LNCaP clone FGC (cell line): ENCODE results near the gene MAPK8IP1.
"Not testable (repeated sequence)": the region's sequence is repeated elsewhere in the genome, so short reads cannot be mapped to it uniquely, and the experiment has no call there.

ENCODE experiments used
- DNase-seq: peaks from one replicate; pipeline ENCODE4 v3.0.0-alpha.2; 2011; ENCODE audit warnings: low read depth
- H3K4me3 ChIP-seq: 2 replicates; pipeline ENCODE4 v1.5.1; 2011; ENCODE audit warnings: mild to moderate bottlenecking, low read depth, low read length, control low read depth
- TF ChIP-seq, protein P1 (sequence below): IDR thresholded peaks from 2 replicates; pipeline ENCODE4 v1.5.1; 2012; ENCODE audit warnings: mild to moderate bottlenecking; ENCODE audit not compliant: control insufficient read depth, insufficient read depth; ENCODE audit errors: extremely low read depth

MAPK8IP1 gene

DNA sequence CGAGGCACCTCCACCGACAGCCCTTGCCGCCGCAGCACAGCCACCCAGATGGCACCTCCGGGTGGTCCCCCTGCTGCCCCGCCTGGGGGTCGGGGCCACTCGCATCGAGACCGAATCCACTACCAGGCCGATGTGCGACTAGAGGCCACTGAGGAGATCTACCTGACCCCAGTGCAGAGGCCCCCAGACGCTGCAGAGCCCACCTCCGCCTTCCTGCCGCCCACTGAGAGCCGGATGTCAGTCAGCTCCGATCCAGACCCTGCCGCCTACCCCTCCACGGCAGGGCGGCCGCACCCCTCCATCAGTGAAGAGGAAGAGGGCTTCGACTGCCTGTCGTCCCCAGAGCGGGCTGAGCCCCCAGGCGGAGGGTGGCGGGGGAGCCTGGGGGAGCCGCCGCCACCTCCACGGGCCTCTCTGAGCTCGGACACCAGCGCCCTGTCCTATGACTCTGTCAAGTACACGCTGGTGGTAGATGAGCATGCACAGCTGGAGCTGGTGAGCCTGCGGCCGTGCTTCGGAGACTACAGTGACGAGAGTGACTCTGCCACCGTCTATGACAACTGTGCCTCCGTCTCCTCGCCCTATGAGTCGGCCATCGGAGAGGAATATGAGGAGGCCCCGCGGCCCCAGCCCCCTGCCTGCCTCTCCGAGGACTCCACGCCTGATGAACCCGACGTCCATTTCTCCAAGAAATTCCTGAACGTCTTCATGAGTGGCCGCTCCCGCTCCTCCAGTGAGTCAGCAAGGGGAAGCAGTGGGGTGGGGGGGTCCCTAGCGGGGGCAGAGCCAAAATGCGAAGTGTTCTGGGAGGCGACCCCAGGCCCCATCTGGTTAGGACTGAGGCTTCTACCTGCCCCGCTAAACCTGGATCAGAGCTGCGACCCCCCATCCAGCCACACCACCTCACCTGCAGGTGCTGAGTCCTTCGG is 17.3 kb downstream of the MAPK8IP1 start:
- TF ChIP-seq, protein P1, sequence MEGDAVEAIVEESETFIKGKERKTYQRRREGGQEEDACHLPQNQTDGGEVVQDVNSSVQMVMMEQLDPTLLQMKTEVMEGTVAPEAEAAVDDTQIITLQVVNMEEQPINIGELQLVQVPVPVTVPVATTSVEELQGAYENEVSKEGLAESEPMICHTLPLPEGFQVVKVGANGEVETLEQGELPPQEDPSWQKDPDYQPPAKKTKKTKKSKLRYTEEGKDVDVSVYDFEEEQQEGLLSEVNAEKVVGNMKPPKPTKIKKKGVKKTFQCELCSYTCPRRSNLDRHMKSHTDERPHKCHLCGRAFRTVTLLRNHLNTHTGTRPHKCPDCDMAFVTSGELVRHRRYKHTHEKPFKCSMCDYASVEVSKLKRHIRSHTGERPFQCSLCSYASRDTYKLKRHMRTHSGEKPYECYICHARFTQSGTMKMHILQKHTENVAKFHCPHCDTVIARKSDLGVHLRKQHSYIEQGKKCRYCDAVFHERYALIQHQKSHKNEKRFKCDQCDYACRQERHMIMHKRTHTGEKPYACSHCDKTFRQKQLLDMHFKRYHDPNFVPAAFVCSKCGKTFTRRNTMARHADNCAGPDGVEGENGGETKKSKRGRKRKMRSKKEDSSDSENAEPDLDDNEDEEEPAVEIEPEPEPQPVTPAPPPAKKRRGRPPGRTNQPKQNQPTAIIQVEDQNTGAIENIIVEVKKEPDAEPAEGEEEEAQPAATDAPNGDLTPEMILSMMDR, result no peak
- H3K4me3 ChIP-seq, result no peak overlapping the region
- DNase-seq, result no peak

DNA sequence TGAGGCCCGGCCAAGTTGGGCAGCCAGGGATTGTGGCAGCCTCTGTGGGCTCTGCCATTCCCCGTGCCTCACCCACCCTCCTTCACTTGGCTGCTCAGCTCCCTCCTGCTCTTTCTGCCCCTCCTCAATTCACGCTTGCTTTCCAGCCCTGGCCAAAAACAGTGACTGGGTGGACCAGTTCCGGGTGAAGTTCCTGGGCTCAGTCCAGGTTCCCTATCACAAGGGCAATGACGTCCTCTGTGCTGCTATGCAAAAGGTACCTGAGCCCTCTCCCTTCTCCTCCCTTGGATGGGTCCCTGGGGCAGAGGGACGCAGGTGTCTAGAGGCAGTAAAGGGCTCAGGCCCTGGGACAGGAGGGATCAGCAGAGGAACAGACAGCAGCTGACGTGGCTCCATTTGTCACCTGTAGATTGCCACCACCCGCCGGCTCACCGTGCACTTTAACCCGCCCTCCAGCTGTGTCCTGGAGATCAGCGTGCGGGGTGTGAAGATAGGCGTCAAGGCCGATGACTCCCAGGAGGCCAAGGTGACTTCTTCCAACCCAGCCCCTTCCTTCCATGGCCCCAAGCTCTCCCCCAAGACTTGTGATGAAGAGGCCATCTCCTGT is 19.0 kb downstream of the MAPK8IP1 start:
- DNase-seq, result no peak
- H3K4me3 ChIP-seq, result no peak overlapping the region
- TF ChIP-seq, protein P1, result no peak

DNA sequence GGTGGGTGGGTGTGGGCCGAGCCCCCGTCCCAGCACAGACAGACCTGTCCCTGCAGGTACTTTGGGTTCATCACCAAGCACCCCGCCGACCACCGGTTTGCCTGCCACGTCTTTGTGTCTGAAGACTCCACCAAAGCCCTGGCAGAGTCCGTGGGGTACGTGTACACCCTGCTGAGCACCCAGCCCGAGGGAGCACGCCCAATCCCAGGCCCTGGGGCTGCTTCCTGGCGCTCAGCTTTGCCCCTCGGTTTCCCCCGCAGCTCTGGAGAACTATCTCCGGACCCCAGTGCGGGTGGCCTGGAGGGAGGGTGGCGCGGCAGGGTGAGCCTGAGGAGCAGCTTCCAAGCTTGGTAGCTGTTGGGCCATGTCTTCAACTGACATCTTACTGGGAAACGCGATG is 19.6 kb downstream of the MAPK8IP1 start:
- DNase-seq, result no peak
- no peak overlapping the region for H3K4me3 ChIP-seq
- TF ChIP-seq, protein P1, result no peak

DNA sequence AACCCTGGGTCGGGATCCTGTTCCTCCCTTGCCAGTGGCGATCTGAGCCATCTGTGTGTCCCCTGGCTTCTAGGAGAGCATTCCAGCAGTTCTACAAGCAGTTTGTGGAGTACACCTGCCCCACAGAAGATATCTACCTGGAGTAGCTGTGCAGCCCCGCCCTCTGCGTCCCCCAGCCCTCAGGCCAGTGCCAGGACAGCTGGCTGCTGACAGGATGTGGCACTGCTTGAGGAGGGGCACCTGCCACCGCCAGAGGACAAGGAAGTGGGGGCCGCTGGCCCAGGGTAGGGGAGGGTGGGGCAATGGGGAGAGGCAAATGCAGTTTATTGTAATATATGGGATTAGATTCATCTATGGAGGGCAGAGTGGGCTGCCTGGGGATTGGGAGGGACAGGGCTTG is 20.1 kb downstream of the MAPK8IP1 start:
- not testable (repeated sequence) for H3K4me3 ChIP-seq, DNase-seq

DNA sequence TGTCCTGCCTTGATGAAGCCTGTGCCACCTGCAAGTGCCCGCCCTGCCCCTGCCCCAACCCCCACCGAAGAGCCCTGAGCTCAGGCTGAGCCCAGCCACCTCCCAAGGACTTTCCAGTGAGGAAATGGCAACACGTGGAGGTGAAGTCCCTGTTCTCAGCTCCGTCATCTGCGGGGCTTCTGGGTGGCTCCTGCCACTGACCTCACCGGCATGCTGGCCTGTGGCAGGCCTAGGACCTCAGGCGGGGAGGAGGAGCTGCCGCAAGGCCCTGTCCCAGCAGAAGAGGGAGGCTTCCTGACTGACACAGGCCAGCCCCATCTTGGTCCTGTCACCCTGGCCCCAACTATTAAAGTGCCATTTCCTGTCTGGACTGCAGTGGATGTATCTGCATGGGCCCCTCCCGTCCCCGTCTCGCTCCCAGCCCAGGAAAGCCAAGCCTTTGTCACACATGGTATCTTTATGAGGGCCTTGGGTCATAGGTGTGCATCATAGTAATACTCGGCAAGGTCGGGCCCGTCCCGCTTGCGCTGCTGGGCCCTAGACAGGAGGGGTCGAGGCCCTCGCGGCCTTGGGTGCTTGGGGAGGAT is 20.7 kb downstream of the MAPK8IP1 start:
- TF ChIP-seq, protein P1, result no peak
- H3K4me3 ChIP-seq, result no peak overlapping the region
- no peak for DNase-seq

DNA sequence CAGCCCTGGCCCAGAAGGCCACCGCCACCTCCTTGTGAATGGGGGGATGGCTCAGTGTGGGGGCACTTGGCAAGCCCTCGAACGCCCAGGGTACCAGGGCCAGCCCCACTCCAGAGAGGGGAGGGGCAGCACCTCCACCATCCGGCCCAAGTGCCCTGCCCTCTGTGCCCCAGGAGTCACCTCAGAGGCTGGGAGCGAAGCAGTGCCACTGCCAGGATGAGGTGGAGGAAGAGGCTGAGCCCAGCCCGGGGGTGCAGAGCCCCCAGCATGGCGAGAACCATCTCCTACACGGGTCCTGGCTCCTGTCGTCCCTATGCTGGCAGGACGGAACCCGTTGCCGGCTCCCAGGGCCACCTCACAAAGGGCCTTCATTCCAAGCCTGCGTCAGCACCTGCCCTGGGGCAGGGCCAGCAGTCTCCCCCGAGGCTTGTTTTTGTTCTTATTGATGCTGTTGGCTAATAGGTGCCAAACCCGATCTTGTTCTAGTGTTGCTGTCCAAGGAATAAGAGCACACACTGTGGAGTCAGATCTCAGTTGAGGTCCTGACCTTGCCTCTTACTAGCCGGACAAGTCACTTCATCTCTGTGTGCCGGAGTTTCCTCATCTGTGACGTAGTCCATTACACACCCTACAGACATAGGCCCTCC is 21.6 kb downstream of the MAPK8IP1 start, which contains the start of gene FREY1:
TSS of gene FREY1 (minus strand) at position 307 of the 647 bp plus-strand sequence. CDS start at position 281, 26 bp downstream.
- no peak within 1 kb of the TSS for H3K4me3 ChIP-seq
- DNase-seq, result no peak
- TF ChIP-seq, protein P1, result no peak

DNA sequence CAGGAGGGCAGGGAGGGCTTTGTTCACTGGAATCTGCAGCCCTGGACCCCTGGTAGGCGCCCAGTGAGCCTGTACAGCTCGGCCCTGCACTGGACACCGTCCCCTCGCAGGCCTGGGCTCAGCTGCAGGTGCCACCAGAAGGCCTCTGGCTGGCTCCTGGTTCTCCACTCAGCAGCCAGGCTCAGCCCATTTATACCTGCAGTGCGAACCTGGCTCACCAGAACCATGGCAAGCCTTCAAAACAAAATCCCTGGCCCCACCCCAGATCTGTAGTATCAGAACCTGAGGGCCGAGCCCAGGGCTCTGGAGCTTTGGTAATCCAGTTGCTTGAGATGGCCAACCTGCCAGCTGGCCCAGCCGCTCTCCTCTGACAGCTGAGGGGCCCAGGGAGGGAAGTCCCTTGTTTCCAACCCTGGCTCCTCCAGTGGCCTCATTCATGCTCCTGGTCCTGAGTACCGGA is 22.5 kb downstream of the MAPK8IP1 start:
- DNase-seq, result no peak
- TF ChIP-seq, protein P1, result no peak
- no peak overlapping the region for H3K4me3 ChIP-seq
